GM18517 (cell line): ENCODE measurements around the gene IRAG1.

Experiments
- ATAC-seq: cut with Tn5 transposase; IDR thresholded peaks from one replicate; pipeline ENCODE4 v1.9.1; 2021; ENCODE audit warnings: mild to moderate bottlenecking, moderate library complexity; ENCODE audit not compliant: unreplicated experiment

The IRAG1 gene

DNA sequence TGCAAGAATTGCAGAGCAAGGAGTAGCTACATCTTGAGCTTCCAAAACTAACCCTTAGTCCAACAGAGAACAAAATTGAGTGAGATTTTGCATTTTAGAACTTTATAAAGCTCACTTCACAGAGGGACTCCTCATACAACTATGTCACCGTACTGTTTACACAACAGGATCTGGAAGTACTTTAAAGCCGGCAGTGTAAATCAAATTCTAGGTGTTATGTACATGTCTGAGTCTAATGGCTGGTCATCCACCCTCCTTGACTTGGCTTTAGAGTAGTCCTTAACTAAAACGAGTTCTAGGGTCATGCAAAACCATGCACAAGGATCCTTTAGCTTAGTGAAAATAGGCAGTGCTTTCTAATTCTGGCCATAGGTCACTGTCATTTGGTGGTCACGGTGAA lies 23.5 kb downstream of the IRAG1 start:
- no peak for ATAC-seq

DNA sequence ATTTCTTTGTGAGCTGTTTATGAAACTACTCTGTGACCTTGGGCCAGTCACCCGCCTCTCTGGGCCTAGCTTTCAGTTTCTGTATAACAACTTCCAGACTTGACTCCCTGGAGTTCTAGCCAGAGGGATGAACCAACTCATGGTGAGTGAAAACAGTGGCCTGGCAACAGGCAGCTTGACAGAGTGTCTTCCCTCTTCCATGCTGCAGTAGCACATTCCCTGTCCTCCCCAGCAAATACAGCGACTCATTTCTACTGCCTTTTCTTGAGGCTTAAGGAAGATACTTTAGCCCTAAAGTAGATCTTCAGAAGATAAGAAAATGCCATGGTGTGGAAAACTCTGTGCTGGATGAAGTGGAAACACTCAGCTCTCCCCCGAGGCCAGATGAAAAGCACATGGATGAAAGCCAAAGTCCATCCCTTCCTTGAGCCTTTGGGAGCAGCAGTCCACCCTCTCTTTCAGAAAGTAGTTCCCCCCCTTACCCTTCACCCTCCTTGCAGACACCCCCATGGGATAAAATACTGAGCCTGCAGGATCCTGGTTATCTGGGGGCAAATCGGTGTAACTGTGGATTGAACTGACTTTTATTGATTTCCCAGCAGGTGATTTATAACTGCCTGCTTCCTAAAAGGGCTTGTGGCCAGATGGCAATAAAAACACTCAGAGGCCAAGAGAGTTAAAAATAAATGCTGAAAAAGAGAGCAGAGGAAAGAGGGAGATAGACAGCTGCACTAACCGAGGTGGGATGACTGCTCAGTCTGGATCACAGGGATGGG lies 24.1 kb downstream of the IRAG1 start:
- ATAC-seq: no peak

- no peak for ATAC-seq
Measured at GRCh38 chr11:10667521-10667885, 26.1 kb downstream of the IRAG1 start.

GRCh38 chr11:10666556-10667520 lies 26.7 kb downstream of the IRAG1 start:
- ATAC-seq: no peak

DNA sequence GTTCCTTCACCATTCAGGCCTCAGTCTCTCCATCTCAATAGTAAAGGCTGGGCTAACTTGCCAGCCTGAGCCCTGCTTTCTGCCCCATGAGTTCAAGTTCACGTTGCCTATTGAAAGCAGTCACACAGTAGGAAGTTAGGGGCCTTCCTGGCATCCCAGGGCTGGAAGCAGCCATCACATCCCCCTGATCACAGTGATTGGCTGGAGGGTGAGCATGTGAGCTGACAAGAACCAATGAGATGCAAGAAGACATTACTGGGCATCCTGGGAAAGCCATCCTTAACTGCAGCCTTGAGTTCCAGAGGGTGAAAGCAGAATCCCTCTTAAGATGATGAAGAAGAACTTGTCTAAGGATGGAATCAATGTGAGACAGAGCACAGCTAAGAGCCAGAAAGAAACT lies 29.1 kb downstream of the IRAG1 start:
- no peak for ATAC-seq

DNA sequence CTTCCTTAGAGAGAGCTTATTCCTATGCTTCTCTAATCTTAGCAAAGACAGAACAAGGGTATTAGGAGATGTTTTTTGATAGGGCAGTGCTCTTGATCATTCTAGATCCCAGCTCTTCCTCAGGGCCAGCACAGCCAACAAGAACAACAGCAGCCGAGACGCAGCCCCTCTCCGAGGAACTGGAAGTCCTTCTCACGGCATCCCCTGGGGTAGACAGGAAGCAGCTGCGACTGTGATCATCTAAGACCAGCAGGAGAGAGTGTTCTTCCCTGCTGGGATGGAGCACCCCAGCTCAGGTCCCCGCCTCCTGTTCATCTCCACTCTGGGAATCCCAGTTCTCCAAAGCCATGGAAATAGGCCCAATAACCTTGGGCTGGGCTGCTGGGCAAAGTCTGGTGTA lies 29.6 kb downstream of the IRAG1 start:
- no peak for ATAC-seq

- ATAC-seq: no peak
Measured at GRCh38 chr11:10663365-10663764, 30.2 kb downstream of the IRAG1 start.

DNA sequence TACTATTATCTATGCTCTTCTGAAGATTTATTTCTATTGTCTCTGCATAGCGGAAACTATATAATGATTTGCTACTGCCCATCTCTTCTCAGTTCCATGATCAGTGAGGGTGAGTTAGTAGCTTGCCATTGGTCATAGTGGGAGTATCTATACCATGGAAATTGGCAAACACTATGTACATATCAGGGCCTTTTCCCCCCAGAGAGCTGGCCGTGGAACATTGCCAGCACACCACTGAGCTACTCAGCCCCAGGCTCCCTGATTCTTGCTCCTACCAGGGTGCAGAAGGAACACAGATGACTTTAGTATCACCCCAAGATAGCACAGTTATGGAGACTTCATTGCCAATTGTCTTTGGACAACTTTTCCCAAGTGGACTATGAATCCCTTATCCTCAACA lies 33.2 kb downstream of the IRAG1 start:
- no peak for ATAC-seq

DNA sequence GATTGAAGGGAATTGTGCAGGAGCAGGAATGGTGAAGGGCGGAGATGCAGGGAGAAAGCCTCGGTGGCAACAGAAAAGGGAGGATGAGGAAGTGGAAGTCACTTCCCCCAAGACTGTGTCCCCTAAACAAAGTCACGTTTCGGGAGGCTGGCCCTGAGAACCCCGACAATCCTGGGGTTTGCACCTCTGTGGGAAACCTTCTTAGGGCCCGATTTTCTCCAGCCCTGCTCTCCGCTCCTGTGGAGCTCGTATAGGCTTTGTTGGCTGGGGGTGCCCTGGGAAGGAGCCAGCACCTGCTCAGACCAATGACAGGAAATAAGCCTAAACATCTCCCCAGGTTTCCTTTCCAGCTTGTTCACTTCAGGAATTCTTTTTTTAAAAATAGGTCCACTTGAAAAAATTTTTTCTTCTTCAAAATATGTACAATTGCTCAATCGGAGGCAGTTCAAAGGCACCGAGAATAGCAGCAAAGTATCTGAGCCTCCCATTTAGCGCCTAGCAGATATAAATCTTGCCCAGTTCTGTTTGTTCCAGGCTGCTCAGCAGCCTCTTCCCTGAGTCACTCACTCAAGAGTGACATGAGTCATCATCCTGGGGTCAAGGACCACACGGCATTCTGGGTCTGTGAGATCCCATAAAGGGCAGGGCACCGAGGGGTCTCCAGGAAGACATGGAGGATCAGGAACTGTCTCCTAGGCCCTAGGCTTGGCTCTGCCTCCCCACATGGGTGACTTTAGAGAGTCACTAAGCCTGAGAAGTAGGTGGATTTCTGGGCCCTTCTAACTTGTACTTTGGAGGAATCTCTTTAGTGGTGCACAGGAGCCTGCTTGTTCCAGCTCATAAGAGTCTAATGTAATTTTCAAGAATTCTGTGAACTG lies 34.0 kb downstream of the IRAG1 start:
- no peak for ATAC-seq

GRCh38 chr11:10658621-10659338 lies 34.8 kb downstream of the IRAG1 start:
- ATAC-seq: no peak

DNA sequence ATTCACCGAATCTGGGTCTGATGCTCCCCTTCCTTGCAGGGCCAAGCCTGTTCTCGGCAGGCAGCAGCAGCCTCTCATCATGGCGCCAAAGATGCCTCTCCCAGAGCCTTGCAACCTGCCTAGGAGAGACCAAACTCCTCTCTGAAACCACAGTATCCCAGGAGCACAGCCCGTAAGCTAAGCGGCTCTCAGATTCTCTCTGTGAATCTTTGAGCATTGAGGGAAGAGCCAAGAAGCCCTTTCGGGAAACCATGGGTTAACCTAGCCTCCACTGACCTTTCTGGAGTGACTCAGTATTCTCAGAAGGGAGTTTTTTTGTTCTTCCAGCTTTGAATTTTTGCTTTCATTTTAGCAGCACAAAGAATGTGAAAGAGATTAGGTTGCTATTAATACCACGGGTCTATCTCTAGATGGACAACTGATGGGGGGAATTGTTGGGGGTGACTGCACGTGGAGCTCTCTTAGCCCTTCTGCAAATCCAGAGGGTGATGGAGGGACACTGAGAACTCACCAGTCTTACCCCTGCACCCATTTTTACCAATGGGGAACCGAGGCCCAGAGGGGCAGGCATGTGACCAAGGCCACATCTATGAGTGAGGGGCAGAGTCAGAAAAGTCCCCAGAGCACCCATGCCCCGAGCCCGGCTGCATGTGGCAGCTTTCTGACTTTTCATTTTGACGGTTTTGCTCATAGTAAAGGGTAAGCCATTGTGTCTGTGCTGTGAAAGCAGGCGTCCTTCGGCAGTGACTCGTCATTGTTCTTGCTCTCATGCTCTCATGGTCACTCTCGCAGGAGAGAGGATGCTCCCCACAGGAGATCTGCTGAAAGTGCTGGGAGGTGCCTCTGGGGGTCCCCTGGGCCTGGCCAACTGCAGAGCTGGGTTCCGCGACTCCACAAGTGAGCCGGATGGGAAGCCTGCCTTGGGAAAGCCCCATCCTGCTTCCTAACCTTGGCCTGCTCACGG lies 36.0 kb downstream of the IRAG1 start:
- peak; percentile 66 for ATAC-seq

- ATAC-seq: no peak
Measured at GRCh38 chr11:10655943-10656576, 37.5 kb downstream of the IRAG1 start.

- no peak for ATAC-seq
Measured at GRCh38 chr11:10655227-10655626, 38.3 kb downstream of the IRAG1 start.

DNA sequence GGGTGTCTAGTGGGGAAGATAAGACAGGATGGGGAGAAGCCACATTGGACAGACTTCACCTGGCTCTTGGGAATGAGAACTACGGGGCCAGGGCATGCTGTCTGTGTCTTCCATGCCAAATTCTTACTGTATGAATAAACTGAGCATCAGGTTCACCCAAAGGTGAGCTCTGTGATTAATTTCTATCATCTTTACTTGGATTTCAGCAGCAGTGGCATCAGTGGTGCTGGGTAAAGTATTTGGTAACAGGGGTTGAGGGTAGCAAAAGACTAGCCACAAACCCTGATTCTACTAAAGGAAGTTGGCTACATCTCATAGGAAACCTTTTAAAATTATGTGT lies 38.8 kb downstream of the IRAG1 start:
- no peak for ATAC-seq

- peak; percentile 64 for ATAC-seq
Measured at GRCh38 chr11:10653946-10654810, 39.4 kb downstream of the IRAG1 start.

DNA sequence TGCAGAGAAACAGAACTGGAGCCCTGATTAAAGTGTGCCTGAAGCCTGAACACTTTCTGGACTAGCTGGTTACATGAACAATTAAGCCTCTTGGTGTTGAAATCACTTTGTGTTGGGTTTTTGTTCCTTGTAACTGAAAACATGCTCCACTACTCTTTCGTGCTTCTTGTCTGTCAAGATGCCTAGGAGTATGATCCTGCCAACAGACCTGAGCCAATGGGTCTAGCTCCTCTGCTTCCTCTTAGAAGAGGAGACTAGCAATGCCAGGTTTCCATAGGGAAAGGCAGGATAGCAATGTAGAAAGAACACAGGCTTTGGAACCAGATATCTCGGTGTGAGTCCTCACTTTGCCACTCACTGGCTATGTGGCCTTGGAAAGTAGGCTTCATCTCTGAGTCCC lies 40.3 kb downstream of the IRAG1 start:
- ATAC-seq: no peak

GRCh38 chr11:10651656-10652361 lies 41.7 kb downstream of the IRAG1 start:
- no peak for ATAC-seq
